Germinal center (tissue), 1 donor: ENCODE measurements around the gene HSPB9.
"Not testable (repeated sequence)": the region's sequence is repeated elsewhere in the genome, so short reads cannot be mapped to it uniquely, and the experiment has no call there.

ENCODE experiments used
- DNase-seq: peaks from one replicate; pipeline ENCODE4 v3.0.0; 2012; ENCODE audit warnings: mixed read lengths, low spot score

Gene HSPB9

DNA sequence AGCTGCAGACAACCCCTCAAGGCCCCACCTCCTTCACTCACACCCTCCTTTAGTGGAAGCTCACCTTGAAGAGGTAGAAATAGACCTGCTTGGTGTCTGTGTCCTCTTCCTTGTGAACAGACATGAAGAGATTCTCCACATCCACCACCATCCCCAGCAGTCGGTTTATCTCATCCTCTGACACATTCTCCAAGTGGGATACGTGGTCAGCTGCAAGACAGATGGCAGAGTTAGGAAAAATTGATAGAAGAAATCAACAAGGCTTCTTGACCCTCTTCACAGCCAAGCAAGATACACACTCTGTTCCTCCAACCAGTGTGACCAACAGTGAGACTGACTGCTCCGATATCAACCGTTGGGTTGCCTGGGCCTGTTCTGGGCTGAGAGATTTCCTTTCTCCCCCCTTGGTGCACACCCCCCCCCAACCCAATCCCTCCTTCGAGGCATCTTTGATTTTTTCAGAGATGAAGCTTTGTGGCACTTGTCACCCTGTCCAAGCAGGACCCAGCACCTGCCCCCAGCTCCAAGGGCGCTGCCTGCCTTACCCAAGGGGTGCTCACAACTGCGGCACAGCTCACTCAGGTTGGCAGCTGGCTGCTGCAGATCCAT lies 2.3 kb upstream of the HSPB9 start:
- DNase-seq, result no peak

DNA sequence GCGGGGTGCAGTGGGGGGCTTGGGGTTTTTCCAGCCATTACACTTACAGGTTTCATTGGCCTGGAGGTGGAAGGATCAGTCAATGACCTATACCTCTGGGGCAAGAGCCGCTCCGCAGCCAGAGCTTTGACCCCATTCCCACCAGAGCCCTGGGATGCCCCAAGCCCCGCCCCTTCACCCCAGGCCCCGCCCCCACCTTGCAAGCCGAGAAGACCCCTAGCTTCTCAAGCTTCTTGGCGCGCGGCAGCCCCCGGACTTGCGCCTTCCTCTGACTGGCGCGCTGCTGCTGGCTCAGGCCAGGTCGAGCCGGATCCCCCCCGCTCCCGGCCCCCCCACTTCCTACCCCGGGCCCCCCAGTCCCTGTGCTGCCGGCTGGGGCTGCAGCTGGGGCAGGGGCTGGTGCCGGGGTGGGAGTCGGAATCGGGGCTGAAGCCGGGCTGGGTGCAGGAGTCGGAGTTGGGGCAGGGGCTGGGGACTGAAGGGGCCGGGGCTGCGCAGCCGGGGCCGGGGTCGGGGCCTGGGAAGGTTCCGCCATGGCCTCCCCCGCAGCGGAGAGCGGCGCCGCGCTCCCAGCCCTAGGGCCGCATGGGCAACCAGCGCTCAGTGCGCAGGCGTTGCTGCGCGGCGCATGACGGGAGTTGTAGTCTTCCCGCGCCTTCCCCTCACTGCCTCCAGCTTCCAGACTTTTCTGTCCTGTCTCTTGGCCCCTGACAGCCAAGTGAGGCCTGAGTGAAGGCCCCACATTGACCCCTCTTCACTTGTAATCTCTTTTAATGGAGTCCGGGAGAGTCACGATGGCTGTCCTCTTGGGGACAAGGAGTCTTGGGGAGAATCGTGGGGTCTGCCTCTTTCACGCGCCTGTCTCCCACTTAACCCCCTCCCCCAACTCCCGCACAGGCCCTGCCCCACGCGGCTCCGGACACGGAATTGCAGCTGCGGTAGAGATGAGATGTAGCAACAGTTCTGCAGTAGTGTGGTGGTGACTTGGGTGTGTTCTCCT lies 1.5 kb upstream of the HSPB9 start, which contains the start of gene KAT2A:
Gene KAT2A (minus strand): TSS at position 598 of the 1,000 bp plus-strand sequence. CDS start 63 bp downstream, at position 535.
- DNase-seq, result peak; percentile 90

DNA sequence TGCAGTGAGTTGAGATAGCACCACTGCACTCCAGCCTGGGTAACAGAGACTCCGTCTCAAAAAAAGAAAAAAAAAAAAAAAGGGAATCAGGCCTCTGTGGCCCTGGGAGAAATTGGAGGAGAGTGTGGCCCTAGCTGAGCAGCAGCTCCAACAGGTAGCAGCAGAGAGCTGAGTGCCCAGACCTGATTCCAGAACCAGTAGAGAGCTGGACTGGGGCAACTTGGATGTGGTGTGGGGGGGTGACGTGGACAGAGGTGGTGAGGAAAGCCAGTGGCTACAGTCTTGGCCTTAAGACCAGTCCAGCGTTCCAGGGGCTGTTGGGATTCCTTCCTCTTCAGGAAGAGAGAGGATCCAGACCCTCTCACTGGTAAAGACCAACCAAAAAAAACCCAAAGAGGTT lies 1.7 kb downstream of the HSPB9 start:
- no peak for DNase-seq

DNA sequence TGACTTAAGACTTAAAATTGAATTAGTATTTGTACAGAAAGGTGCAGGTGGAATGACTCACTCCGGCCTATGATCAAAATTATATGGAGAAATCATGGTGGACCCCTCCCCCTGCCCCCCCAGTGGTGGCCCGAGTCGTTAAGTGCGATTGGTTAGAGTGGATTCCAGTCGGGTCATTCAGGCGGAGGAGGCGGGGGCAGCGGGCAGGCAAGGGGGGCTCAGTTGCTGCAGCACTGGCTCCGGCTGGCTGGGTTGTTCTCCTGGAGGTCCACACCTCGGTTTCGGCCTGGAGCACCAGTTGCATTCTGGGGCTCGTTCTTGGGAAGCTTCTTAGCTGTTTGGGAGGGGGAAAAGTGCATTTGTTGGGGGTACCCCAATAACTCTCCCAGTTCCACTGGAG lies 3.0 kb downstream of the HSPB9 start:
- DNase-seq, result no peak

DNA sequence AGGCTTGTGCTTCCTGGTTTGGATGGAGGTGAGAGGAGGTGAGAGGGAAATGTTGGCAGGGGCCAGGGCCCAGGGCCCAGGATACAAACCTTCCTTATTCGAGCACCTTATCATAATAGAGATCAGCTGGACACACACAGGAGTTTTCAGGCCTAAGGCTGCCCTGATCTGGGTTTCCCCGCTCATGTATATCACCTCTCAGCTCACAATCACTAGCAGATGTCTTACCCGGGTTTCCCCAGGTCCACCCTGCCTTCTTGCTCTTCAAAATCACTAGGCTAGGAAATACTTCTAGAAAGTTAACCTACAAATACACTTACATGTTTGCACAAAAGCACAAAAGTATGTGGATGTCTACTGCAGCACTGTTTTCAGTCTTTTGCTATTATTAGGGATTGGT lies 4.2 kb downstream of the HSPB9 start:
- no peak for DNase-seq

DNA sequence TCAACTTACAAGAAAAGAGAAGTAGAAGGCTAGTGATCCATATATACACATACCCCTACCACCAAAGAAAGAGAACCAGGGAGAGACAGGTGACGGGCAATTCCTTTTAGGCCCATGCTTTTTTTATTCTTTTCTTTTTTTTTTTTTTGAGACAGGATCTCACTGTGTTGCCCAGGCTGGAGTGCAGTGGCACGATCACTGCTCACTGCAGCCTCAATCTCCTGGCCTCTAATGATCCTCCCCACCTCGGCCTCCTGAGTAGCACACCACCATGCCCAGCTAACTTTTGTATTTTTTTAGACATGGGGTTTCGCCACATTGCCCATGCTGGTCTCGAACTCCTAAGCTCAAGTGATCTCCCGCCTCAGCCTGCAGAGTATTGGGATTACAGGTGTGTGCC lies 4.8 kb downstream of the HSPB9 start:
- no peak for DNase-seq

DNA sequence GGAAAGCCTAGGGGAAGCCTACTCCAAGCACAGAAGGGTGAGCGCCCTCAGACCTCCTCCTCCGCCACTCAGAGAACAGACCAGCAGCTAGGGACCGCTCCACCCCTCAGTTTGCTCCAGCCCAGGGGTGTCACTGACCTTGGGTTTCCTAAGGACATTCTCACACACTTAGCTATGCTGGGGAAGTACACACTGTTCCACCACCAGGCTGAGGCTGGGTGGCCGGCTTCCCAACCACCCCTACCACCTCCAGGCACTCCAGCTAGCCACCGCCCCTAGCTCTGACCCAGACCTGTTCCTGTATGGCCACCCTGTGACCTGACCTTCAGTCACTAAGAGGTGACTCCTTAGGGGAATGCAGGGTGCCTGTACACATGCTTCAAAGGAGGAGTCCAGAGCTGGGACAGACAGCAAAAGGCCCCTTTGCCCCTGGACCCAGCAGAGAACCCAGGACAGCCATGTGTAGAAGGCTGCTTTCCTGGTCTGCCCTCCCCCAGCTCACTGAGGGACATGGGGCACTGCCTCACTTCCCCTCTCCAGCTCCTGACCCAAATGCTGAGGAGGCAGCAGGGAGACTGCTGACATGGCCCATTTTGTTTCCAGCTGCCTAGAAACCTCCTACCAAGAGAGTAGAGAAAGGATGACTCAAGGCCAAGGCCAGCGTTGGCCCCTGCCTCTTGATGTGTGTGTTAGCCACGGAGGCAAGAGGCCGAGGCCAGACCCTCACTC lies 6.7 kb downstream of the HSPB9 start:
- no peak for DNase-seq

DNA sequence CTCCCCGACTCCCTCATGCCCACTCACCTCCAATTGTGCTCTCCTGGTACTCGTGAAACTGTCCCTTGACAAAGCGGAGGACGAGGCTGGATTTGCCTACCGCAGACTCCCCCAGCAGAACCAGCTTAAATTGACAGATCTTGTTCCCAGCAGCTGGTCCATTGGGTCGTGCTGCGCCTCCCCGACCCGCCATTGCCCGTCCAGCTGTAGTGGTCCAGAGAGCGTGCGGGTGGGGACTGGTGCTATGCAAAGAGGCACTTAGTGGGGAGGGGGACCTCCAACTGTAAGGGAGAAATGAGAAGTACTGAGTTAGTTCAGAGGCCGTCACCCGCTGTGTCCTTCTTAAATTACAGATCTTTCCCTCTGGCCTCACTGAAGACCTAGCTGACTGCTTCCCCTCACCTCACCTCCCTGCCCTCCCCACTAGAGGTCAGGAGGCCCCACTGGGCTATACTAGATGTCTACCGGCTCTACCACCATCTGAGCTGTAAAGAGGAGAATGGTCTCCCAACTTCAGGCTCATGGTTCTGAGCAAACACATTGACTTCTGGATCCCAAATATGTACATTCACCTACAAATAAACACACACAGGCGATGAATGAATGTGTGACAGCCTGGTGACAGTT lies 7.8 kb downstream of the HSPB9 start:
- DNase-seq, result no peak

DNA sequence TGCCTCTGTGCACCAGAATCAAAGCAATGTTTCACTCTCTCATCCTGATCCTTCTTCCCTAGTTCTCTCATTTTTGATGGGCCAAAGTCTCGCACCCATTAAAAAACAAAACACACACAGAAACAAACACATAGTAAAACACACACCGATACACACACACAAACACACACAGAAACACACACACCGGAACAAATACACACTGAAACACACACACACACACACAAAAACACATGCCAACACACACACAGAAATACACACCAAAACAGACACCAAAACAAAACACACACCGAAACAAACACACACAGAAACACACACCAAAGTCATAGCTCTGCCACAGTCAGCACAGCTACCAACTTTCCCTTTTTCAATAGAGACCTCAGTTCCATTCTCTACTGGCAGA lies 8.6 kb downstream of the HSPB9 start:
- DNase-seq, result no peak

DNA sequence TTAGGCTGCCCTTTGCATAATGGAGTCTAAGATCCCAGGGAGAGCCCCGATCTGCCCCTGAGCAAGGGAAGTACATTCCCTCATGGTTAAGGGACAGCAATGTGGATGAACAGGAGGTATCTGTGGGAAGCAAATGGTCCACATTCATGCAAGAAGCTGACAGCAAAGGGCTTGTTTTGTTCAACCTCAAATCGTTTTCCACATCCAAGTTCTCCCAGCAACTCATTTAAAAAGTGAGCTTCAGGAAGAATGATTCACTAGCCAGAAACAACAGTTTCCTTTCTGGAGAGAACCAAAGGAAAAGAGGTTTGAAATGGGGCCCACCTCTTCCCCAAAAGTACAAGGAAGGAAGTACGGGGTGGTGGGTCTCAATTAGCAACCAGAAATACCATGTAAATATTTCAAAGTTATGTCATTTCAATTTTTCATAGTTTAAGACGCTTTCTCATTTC lies 9.4 kb downstream of the HSPB9 start:
- DNase-seq, result no peak

DNA sequence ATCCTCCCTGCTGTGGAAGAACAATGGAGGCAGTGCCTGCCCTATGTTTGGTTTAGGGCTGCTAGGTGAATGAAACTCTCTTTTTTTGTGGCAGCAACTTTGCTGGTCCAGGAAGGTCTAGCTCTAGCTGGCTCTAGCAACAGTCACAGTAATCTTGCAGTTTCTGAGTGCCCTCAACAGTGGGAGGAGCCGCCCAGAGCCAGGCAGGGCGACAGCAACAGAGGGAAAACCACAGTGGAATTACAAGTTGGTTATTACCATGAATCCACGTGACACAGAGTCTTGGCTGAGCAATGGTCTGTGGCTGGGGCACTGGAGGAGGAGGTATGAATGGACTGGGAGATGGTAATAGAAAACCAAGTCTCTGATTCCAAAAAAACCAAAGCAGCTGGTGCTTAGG lies 10.3 kb downstream of the HSPB9 start:
- no peak for DNase-seq

DNA sequence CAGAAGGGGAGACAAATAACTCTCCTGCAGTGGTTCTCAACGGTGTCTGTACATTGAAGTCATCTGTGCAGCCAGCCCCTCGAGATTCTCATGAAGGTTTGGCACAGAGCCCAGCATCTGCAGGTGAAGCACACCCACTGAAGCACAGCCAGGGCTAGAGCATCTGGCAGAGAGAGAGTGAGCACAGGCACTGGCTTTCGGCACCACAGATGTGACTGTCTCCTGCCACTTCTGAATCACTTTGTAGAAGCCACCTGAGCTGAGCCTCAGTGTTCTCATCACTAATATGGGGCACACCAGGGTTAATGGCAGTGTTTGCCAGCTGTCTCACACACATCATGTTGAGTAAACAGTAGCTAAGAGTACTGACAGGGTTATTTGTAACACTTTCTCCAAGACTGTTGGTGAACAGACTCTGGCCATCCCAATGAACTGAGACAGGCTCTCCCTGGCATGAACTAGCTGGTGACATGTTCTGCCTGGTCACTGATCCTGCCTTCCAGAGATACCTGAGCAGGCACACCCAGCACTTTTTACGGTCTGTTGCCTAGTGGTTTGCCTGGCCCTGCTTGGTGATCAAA lies 10.9 kb downstream of the HSPB9 start:
- DNase-seq, result peak; percentile 80

DNA sequence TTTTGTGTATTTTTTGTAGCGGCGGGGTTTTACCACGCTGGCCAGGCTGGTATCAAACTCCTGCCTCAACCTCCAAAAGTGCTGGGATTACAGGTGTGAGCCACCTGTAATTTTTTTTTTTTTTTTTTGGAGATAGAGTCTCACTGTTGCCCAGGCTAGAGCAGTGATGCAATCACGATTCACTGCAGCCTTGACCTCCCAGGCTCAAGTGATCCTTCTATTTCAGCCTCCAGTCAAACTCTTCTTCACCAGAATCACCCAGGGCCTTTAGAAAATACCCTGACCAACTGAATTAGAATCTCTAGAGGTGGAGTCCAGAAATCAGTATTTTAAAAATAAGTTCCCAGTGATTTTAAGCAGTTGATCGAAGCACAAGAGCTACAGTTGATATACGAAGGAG lies 12.5 kb downstream of the HSPB9 start:
- DNase-seq, result no peak

DNA sequence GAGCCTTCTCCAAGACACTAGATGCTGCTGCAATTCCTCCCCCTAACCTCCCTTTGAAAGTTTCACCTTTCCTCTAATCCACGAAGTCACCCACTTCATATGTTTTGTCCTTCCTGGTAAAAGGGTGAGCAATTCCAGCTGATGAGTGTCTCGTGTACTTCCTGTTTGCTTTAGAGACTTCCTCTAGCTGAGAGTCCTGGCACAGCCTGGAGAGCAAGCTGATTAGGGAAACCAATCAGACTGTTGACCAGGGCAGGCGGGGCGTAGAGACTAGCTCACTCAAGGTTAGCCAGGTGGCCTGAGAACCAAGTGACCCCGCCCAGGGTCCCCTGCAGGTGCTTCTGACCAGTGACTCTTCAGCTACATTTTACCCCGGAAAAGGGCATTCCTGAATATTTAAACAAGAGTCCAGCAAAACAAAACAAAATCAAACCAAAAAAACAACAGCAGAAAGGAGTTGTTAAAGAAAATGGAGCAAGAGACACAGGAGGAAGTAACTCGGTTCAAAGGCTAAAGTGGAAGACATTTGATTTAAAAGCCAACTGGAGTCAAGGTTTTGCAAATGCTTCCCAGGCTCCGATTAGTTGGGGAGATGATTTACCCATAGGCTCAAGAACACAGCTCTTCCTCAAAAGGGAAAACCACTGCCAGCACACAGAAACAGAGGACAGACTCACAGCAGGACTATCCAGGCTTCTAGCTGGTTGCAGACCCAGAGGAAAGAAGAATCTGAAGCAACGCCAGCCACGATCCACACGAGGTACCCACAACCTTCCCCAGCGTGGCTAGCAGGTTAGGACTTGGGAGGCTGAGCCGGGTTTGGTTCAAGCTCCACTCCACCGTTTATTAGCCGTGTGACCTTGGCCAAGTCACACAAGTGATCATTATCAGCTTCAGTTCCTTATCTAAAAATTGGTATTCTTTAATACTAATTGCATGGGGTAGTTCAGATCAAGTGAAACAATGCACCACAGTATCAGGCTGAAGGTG lies 13.4 kb downstream of the HSPB9 start:
- no peak for DNase-seq

DNA sequence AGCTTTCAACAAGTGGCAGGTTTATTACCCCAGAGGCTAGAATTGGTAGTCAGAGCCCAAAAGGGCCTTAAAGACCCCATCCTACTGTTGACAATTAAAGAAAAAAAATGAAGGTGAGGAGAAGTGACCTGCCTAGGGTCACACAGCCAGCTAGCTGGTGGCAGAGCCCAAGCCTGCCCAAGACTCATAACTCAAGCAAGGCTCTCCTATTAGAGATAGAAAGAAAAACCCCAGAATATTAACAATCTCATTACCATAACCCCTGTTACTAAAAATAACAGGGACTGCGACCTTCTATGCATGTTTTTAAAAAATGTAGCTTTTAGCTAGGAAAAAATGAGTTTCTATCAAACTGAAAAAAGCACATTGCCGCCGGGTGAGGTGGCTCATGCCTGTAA lies 14.0 kb downstream of the HSPB9 start:
- no peak for DNase-seq

DNA sequence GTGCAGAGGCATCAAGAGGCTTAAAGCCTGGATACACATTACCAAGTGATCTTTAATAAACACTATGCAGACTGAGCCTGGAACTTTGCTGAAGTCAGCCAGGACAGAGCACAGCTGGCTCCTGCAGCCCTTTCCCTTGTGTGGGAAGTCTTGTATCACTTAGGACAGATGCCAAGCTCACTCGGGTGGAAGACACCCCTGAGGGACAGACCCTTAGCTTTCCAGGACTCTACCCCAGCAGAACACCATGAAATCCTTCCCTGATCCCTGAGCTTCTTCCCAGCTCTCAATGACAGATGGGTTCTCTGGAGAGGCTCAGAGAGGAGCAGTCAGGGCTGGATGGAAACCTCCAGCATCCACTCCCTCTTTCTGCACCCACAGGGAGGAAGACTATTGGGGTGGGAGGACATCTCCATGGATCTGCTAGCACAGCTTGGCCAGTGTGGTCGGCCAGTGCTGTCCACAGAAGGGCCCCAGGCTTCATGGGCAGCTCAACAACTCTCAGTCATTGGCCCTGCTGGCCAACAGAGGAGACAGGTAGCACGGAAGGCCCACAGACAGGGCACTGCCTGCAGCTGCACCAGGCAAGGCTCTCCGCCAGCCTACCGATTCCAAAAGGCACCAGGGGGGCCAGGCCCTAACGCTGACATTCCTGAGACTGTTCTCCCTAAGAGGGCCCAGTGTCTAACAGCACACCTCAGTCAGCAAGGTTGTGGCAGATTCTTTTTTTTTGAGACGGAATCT lies 16.3 kb downstream of the HSPB9 start:
- DNase-seq, result no peak

DNA sequence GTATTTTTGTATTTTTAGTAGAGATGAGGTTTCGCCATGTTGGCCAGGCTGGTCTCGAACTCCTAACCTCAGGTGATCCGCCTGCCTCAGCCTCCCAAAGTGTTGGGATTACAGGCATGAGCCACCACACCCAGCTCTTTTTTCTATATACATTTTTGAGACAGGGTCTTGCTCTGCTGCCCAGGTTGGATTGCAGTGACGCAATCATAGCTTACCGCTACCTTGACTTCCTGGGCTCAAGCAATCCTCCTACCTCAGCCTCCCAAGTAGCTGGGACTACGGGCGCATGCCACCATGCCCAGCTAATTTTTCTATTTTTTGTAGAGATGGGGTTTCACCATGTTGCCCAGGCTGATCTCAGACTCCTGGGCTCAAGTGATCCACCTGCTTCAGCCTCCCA lies 18.1 kb downstream of the HSPB9 start:
- DNase-seq, result not testable (repeated sequence)

DNA sequence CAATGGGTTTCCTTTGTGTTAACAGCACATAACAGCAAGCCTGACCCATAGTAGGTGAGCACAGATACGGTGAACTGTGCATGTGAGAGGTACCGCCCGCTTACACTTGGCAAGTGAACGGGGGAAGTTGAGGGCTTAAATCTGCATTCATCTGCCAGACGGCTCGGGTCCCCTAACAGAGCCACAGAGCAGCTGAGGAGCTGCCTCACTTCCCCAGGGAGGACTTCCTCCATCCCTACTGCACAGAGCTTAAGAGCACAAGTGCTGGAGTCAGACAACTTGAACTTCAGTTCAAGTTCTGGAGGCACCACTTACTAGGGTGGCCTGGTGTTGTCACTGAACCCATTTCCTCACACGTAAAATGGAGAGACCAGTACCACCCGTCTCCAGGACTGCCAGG lies 18.8 kb downstream of the HSPB9 start:
- no peak for DNase-seq

DNA sequence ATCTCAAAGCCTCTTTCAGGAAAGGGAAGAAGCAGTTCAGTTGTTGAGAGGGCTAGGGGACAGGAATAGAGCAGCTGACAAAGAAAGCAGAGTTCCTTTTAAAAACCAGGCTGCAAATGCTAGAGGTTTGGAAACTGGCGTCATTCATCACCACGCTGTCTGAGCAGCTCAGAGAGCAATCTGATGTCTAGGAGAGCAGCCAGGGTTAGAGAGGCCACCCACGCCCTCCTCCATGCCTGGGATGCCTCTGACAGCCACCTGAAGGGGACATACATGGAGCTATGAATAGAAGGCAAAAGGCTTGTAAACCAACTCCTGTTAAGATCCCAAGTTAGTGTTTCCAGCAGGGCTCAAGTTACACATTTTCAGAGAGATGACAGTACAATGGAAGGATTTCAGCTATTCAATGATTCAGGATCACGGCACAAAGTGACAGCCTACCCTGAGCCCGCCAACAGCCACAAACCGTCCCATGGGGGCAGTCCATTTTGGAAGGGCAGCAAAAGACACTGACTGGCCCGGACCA lies 19.8 kb downstream of the HSPB9 start:
- DNase-seq, result no peak

DNA sequence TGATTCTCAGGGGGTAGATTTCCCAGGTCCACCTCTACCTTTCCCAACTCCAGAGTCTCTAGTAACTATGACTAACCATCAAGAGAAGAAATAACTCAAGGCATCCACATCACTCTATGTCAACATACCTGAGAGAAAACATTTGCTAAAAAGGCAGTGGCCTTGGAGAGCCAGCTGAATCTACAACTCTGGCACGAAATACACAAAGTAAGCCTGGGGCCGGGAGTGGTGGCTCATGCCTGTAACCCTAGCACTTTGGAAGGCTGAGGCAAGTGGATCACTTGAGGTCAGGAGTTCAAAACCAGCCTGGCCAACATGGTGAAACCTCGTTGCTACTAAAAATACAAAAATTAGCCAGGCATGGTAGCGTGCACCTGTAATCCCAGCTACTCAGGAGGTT lies 20.5 kb downstream of the HSPB9 start:
- not testable (repeated sequence) for DNase-seq
